Umbilical cord (tissue), 2 donors: ENCODE results near the gene TM4SF4. TPM values are rescaled to one million over a fixed set of nuclear protein-coding genes. Genes with fewer than 3 reads are reported as not detected.
"Not testable (repeated sequence)": the region's sequence is repeated elsewhere in the genome, so short reads cannot be mapped to it uniquely, and the experiment has no call there.

ENCODE experiments used
- DNase-seq: peaks from one replicate; pipeline ENCODE4 v3.0.0-alpha.2; 2015; ENCODE audit warnings: low spot score
- total RNA-seq: library from RNA; depleted of rRNA; stranded (reverse); fragments of >200 nt; gene quantifications from one replicate; pipeline ENCODE4 v1.2.3, GENCODE V29; 2014; ENCODE audit warnings: low replicate concordance; ENCODE audit not compliant: insufficient read depth

Gene TM4SF4
- total RNA-seq, result 2.6 TPM

GRCh38 chr3:149474250-149474817 lies at the start of gene TM4SF4:
Gene TM4SF4 (plus strand): TSS chr3:149474697. CDS start chr3:149474878, 181 bp downstream.
- DNase-seq, result no peak

- DNase-seq, result no peak
Observed at GRCh38 chr3:149424918-149425317, 49.6 kb upstream of the TM4SF4 start.

GRCh38 chr3:149426325-149426724 lies 48.2 kb upstream of the TM4SF4 start:
- no peak for DNase-seq

GRCh38 chr3:149428087-149428486 lies 46.4 kb upstream of the TM4SF4 start:
- DNase-seq, result no peak

- DNase-seq, result no peak
Observed at GRCh38 chr3:149430216-149430615, 44.3 kb upstream of the TM4SF4 start.

- no peak for DNase-seq
Observed at GRCh38 chr3:149432149-149432548, 42.3 kb upstream of the TM4SF4 start.

- DNase-seq, result no peak
Observed at GRCh38 chr3:149435996-149436885, 38.3 kb upstream of the TM4SF4 start.

- no peak for DNase-seq
Observed at GRCh38 chr3:149437286-149437685, 37.2 kb upstream of the TM4SF4 start.

GRCh38 chr3:149437710-149438109 lies 36.8 kb upstream of the TM4SF4 start:
- no peak for DNase-seq

- no peak for DNase-seq
Observed at GRCh38 chr3:149438981-149439380, 35.5 kb upstream of the TM4SF4 start.

- no peak for DNase-seq
Observed at GRCh38 chr3:149441642-149442041, 32.9 kb upstream of the TM4SF4 start.

GRCh38 chr3:149442043-149442442 lies 32.5 kb upstream of the TM4SF4 start:
- DNase-seq, result no peak

- DNase-seq, result no peak
Observed at GRCh38 chr3:149442851-149443544, 31.5 kb upstream of the TM4SF4 start.

GRCh38 chr3:149443545-149443912 lies 31.0 kb upstream of the TM4SF4 start:
- no peak for DNase-seq

- DNase-seq, result not testable (repeated sequence)
Observed at GRCh38 chr3:149444867-149445266, 29.6 kb upstream of the TM4SF4 start.

- no peak for DNase-seq
Observed at GRCh38 chr3:149448331-149448831, 26.1 kb upstream of the TM4SF4 start.

GRCh38 chr3:149449182-149449581 lies 25.3 kb upstream of the TM4SF4 start:
- DNase-seq, result peak; percentile 12

- peak; percentile 10 for DNase-seq
Observed at GRCh38 chr3:149449799-149450198, 24.7 kb upstream of the TM4SF4 start.

- DNase-seq, result no peak
Observed at GRCh38 chr3:149450281-149450680, 24.2 kb upstream of the TM4SF4 start.

GRCh38 chr3:149452036-149452435 lies 22.5 kb upstream of the TM4SF4 start:
- DNase-seq, result no peak

GRCh38 chr3:149453140-149453805 lies 21.2 kb upstream of the TM4SF4 start:
- DNase-seq, result no peak

GRCh38 chr3:149454746-149455145 lies 19.8 kb upstream of the TM4SF4 start:
- DNase-seq, result no peak
